ENCODE results near the gene CDC6.

CDC6 gene

DNA sequence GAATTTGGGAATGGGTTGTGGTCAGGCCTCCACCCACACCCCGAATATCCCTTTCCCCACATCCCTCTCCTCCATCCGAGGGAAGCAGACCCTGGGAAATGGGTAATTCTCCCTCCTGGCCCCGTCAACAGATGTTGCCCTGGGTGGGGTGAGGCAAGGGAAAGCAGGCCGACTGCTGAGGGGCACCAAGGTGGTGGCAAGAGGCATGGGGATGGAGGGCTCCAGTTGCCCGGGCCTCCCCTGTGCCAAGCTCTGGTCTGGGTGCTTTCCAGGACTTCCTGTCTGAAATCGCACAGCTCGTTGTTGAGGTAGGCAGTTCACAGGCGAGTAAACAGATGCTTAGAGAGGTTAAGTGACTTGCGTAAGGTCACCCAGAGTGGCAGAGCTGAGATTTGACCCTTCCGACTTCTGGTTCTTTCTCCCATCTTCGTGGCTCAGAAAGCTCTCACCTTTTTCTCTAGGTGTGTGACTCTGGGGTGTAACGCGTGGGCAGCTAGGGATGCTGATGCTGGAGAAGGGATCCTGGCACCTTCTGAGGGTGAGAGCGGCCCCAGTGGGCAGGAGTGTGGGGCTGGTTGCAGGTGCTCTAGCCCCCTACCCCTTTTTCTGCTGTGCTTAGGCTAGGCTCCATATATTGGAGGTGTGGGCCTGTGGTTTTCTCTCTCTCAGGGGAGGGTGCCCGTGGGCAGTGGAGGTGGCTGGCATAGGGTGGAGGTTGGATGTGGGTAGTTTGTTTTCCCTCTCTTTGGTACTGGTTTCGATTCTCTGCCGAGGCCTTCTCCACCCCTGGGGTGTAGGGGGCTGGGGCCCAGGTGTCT is 38.5 kb downstream of the CDC6 start:
- H3K27me3 ChIP-seq (replicated peaks): no peaks in the 10 kb centered on the region
- no peak for DNase-seq
- H3K4me3 ChIP-seq (ENCODE audit: low read depth, low read length): no peak overlapping the region
- H3K27ac ChIP-seq: no peak overlapping the region
- H3K36me3 ChIP-seq (replicated peaks): peaks cover 3% of the 10 kb centered on the region
- in situ Hi-C loops (cut with HindIII; ENCODE audit: low pct_ligation_motif_present, low sequenced_read_pairs): no loop called here
- TF ChIP-seq, protein P1, sequence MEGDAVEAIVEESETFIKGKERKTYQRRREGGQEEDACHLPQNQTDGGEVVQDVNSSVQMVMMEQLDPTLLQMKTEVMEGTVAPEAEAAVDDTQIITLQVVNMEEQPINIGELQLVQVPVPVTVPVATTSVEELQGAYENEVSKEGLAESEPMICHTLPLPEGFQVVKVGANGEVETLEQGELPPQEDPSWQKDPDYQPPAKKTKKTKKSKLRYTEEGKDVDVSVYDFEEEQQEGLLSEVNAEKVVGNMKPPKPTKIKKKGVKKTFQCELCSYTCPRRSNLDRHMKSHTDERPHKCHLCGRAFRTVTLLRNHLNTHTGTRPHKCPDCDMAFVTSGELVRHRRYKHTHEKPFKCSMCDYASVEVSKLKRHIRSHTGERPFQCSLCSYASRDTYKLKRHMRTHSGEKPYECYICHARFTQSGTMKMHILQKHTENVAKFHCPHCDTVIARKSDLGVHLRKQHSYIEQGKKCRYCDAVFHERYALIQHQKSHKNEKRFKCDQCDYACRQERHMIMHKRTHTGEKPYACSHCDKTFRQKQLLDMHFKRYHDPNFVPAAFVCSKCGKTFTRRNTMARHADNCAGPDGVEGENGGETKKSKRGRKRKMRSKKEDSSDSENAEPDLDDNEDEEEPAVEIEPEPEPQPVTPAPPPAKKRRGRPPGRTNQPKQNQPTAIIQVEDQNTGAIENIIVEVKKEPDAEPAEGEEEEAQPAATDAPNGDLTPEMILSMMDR (IDR thresholded peaks at IDR 0.05; ENCODE audit: low read depth, low read length, missing control alignments): no peak

DNA sequence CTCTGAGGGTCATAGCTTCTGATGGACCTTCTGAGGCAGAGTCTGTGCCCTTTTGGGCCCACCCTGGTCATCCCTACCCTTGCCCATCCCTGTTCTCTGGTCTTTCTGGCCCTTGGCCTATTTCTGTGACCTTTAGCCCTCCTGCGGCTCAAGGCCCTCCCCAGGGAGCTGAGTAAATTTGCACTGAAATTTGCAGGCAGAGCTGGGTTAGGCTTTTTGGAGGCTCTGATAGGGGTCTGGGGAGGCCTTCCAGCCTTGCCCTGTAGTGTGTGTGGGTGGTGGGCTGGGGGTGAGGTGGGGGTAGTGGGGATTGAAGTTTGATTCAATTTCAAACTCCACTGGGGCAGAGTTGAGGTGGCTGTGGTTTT is 39.1 kb downstream of the CDC6 start:
- Histone ChIP-seq H3K36me3 (replicated peaks) (peaks cover 3% of the 10 kb centered on the region), H3K27me3 (replicated peaks) (no peaks in the 10 kb centered on the region), H3K27ac (no peak overlapping the region), H3K4me3 (ENCODE audit: low read depth, low read length) (no peak overlapping the region)
- in situ Hi-C loops (cut with HindIII; ENCODE audit: low pct_ligation_motif_present, low sequenced_read_pairs): no loop called here
- no peak for DNase-seq
- TF ChIP-seq, protein P1 (IDR thresholded peaks at IDR 0.05; ENCODE audit: low read depth, low read length, missing control alignments): no peak

DNA sequence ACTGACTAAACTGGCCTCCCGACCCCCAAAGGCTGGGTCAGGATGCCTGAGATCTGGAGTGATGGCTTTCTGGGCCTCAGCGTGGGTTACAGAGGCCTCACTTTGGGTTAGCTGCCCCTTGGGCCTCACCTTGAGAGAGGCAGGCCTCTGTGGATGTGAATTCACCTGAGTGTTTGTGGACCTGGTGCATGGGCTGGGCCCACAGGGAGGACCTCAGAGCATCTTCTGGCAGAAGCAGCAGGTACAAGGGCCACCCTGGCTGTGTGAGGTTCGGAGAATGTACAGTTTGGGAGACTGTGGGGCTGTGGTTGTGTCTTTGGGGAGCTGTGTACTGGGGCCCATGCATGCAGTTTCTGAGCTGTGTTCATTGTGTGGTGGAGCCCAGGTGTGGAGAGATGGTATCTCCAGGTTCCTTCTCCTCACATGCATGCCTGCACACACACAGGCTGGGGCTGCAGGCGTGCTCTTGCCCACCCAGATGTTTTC is 39.6 kb downstream of the CDC6 start:
- Histone ChIP-seq H3K27ac (no peak overlapping the region), H3K27me3 (replicated peaks) (no peaks in the 10 kb centered on the region), H3K4me3 (ENCODE audit: low read depth, low read length) (no peak overlapping the region), H3K36me3 (replicated peaks) (peaks cover 3% of the 10 kb centered on the region)
- no peak for DNase-seq
- TF ChIP-seq, protein P1 (IDR thresholded peaks at IDR 0.05; ENCODE audit: low read depth, low read length, missing control alignments): no peak
- in situ Hi-C loops (cut with HindIII; ENCODE audit: low pct_ligation_motif_present, low sequenced_read_pairs): no loop called here

DNA sequence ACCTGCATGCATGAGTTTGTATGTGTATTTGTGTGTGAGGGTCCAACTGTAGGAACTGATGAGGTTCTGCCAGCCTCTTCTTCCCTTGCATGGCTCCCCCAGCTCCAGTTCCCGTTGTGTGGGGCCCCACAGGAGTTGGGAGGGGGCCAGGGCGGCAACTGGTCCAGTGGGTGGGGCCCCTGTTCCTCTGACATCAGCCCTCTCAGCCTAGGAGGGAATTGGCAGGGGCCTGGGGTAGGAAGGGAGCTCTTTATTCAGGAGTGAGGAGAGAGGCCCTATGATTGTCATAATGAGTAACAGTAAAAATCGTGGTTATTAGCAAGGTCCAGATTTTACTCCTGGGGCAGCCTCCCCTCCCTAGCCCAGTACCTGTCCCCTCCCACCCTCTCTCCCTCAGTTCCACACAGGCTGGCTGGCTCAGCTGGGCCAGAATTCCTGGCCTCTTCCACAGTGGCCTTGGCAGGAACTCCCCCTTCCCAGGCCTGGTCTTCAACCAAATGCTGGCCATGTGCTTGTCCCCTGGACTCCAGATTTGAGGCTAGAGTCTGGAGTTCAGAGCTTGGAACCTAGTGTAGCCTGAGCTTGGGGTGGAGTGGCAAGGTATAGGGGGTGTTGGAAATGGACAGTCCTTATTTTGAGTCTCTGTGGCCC is 40.2 kb downstream of the CDC6 start:
- TF ChIP-seq, protein P1 (IDR thresholded peaks at IDR 0.05; ENCODE audit: low read depth, low read length, missing control alignments): no peak
- Histone ChIP-seq H3K27ac (no peak overlapping the region), H3K27me3 (replicated peaks) (no peaks in the 10 kb centered on the region), H3K4me3 (ENCODE audit: low read depth, low read length) (no peak overlapping the region), H3K36me3 (replicated peaks) (peaks cover 3% of the 10 kb centered on the region)
- no peak for DNase-seq
- in situ Hi-C loops (cut with HindIII; ENCODE audit: low pct_ligation_motif_present, low sequenced_read_pairs): no loop called here

DNA sequence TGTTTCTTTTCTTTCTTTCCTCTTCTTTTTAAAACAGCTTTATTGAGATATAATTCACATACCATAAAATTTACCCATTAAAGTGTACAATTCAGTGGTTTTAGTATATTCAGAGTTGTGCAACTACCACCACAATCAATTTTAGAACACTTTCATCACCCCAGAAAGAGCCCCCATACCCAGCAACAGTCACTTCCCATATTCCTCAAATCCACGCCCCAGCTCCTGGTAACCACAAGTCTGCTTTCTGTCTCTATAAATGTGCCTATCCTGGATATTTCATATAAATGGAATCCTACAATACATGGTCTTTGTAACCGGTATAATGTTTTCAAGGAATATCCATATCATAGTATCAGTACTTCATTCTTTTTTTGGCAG is 40.7 kb downstream of the CDC6 start:
- no peak for DNase-seq
- no peak overlapping the region for H3K4me3 ChIP-seq (ENCODE audit: low read depth, low read length)
- no peak overlapping the region for H3K27ac ChIP-seq
- in situ Hi-C loops (cut with HindIII; ENCODE audit: low pct_ligation_motif_present, low sequenced_read_pairs): no loop called here
- no peaks in the 10 kb centered on the region for H3K27me3 ChIP-seq (replicated peaks)
- peaks cover 3% of the 10 kb centered on the region for H3K36me3 ChIP-seq (replicated peaks)
- TF ChIP-seq, protein P1 (IDR thresholded peaks at IDR 0.05; ENCODE audit: low read depth, low read length, missing control alignments): no peak
